WERI-Rb-1 (cell line): Measurements from ENCODE around the gene ZNF629.
A peak's percentile ranks its signal among the peaks of the same experiment; 100 is the strongest.

Source experiments
- DNase-seq: peaks from one replicate; pipeline ENCODE4 v3.0.0-alpha.2; 2020
- H3K27ac ChIP-seq: fragments of 250-450 bp; sonication (Bioruptor Pico); 2 replicates; pipeline ENCODE4 v1.5.1; 2020; ENCODE audit warnings: mild to moderate bottlenecking, moderate library complexity
- H3K27me3 ChIP-seq: fragments of 250-450 bp; sonication (Bioruptor Pico); 2 replicates; pipeline ENCODE4 v1.5.1; 2021; ENCODE audit warnings: mild to moderate bottlenecking, low read depth, moderate library complexity; ENCODE audit not compliant: insufficient read depth, severe bottlenecking
- H3K36me3 ChIP-seq: fragments of 250-450 bp; sonication (Bioruptor Pico); 2 replicates; pipeline ENCODE4 v1.5.1; 2020; ENCODE audit warnings: mild to moderate bottlenecking, moderate library complexity
- H3K4me3 ChIP-seq: 2 replicates; pipeline ENCODE4 v1.5.1; 2011; ENCODE audit warnings: low read depth, mild to moderate bottlenecking, control low read depth, low read length
- H3K9me3 ChIP-seq: fragments of 250-450 bp; sonication (Bioruptor Pico); 2 replicates; pipeline ENCODE4 v1.5.1; 2021; ENCODE audit warnings: mild to moderate bottlenecking, moderate library complexity; ENCODE audit not compliant: severe bottlenecking
- CTCF ChIP-seq: IDR thresholded peaks from 2 replicates; pipeline ENCODE4 v1.5.1; 2011; ENCODE audit warnings: low read depth, mild to moderate bottlenecking, control low read depth, inconsistent platforms, low read length

ZNF629 gene

GRCh38 chr16:30805370-30806169 lies 18.6 kb upstream of the ZNF629 start:
- Histone ChIP-seq H3K27ac (peak overlapping the region; percentile 89), H3K4me3 (peak overlapping the region; percentile 70)
- DNase-seq, result peak; percentile 90

GRCh38 chr16:30805056-30805369 lies 18.0 kb upstream of the ZNF629 start:
- Histone ChIP-seq H3K36me3 (no peaks in the 10 kb centered on the region), H3K27me3 (no peaks in the 10 kb centered on the region), H3K4me3 (peak overlapping the region; percentile 70), H3K27ac (peak overlapping the region; percentile 89), H3K9me3 (no peaks in the 10 kb centered on the region)
- no peak for DNase-seq
- TF ChIP-seq CTCF, result no peak

More at GRCh38 chr16:30805370-30806169, 18.6 kb upstream of the ZNF629 start:
- Histone ChIP-seq H3K36me3 (no peaks in the 10 kb centered on the region), H3K9me3 (no peaks in the 10 kb centered on the region), H3K27me3 (no peaks in the 10 kb centered on the region)
- no peak for TF ChIP-seq CTCF

GRCh38 chr16:30802936-30803335 lies 15.9 kb upstream of the ZNF629 start:
- H3K9me3 ChIP-seq, result no peaks in the 10 kb centered on the region
- H3K27me3 ChIP-seq, result no peaks in the 10 kb centered on the region
- no peak overlapping the region for H3K4me3 ChIP-seq
- DNase-seq, result no peak
- H3K36me3 ChIP-seq, result no peaks in the 10 kb centered on the region
- no peak for TF ChIP-seq CTCF
- H3K27ac ChIP-seq, result no peak overlapping the region

GRCh38 chr16:30797670-30798309 lies 10.8 kb upstream of the ZNF629 start:
- DNase-seq, result no peak

GRCh38 chr16:30794634-30795033 lies 7.6 kb upstream of the ZNF629 start:
- Histone ChIP-seq H3K4me3 (no peak overlapping the region), H3K27ac (no peak overlapping the region)

More at GRCh38 chr16:30797670-30798309, 10.8 kb upstream of the ZNF629 start:
- no peak overlapping the region for H3K4me3 ChIP-seq
- H3K27me3 ChIP-seq, result no peaks in the 10 kb centered on the region
- H3K36me3 ChIP-seq, result no peaks in the 10 kb centered on the region
- peak; percentile 31; the same call in 1 of the 2 replicates for TF ChIP-seq CTCF
- H3K9me3 ChIP-seq, result no peaks in the 10 kb centered on the region
- no peak overlapping the region for H3K27ac ChIP-seq

More at GRCh38 chr16:30794634-30795033, 7.6 kb upstream of the ZNF629 start:
- TF ChIP-seq CTCF, result no peak
- Histone ChIP-seq H3K27me3 (no peaks in the 10 kb centered on the region), H3K36me3 (no peaks in the 10 kb centered on the region), H3K9me3 (no peaks in the 10 kb centered on the region)
- DNase-seq, result no peak
